ENCODE measurements around the gene ZNF300.

- TF ChIP-seq EZH2phosphoT487 (IDR thresholded peaks at IDR 0.05; ENCODE audit: borderline replicate concordance, low read length) = no peak
- TF ChIP-seq EZH2 (IDR thresholded peaks at IDR 0.05; ENCODE audit: low read length, unreplicated experiment) = no peak
- TF ChIP-seq, protein P1, sequence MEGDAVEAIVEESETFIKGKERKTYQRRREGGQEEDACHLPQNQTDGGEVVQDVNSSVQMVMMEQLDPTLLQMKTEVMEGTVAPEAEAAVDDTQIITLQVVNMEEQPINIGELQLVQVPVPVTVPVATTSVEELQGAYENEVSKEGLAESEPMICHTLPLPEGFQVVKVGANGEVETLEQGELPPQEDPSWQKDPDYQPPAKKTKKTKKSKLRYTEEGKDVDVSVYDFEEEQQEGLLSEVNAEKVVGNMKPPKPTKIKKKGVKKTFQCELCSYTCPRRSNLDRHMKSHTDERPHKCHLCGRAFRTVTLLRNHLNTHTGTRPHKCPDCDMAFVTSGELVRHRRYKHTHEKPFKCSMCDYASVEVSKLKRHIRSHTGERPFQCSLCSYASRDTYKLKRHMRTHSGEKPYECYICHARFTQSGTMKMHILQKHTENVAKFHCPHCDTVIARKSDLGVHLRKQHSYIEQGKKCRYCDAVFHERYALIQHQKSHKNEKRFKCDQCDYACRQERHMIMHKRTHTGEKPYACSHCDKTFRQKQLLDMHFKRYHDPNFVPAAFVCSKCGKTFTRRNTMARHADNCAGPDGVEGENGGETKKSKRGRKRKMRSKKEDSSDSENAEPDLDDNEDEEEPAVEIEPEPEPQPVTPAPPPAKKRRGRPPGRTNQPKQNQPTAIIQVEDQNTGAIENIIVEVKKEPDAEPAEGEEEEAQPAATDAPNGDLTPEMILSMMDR (conservative IDR thresholded peaks at IDR 0.05; ENCODE audit: low read depth, low read length) = no peak
These were observed 42.7 kb downstream of the ZNF300 start for GRCh38 chr5:150862070-150862469.

All from PC-3 (cell line).